Measurements from ENCODE around the gene ARPC1B. TPM values are rescaled to one million over a fixed set of nuclear protein-coding genes. Genes with fewer than 3 reads are reported as not detected.

ARPC1B gene
- total and polyA plus RNA-seq, 3 experiments from 2014 or later, result 238 to 821 (median 258) TPM

GRCh38 chr7:99359465-99360154, 14.9 kb upstream of the ARPC1B start:
- Mint-ChIP-seq H3K27me3 (no peaks in the 10 kb centered on the region), H3K4me3 (no peak overlapping the region), H3K27ac (peak overlapping the region in 2 of 8 donors; percentile 56 to 86), H3K9me3 (no peaks in the 10 kb centered on the region), H3K4me1 (no peaks in the 10 kb centered on the region), H3K36me3 (peaks cover 0 to 76% (median 12%) of the 10 kb centered on the region in 3 donors)
- H3K36me3 ChIP-seq (ENCODE audit: insufficient read depth, low read length), result peaks cover 57% of the 10 kb centered on the region
- no peak for DNase-seq
- H3K27ac ChIP-seq (ENCODE audit: low read depth, low read length), result no peak overlapping the region
- ChIA-PET POLR2A (interaction anchor here (0.9 kb wide), 1 partner anchor 9 kb away, joined by 4 read pairs; no protein-coding TSS in a partner anchor), CTCF (interaction anchor here (1.6 to 3.1 kb wide), 2 partner anchors 8 to 28 kb away, joined by 3 to 13 read pairs; no protein-coding TSS in a partner anchor)
- no peak overlapping the region for H3K4me3 ChIP-seq (ENCODE audit: low read length)
- no peaks in the 10 kb centered on the region for H3K9me3 ChIP-seq (ENCODE audit: low read length)
- no peaks in the 10 kb centered on the region for H3K27me3 ChIP-seq (ENCODE audit: insufficient read depth, low read length, poor library complexity, severe bottlenecking)
- no peaks in the 10 kb centered on the region for H3K4me1 ChIP-seq (ENCODE audit: insufficient read depth, low read length)

- ChIA-PET POLR2A (interaction anchor here (0.6 to 0.7 kb wide), 2 partner anchors 16 to 640 kb away, joined by 3 to 11 read pairs; no protein-coding TSS in a partner anchor), CTCF (interaction anchor here (1.5 to 2.1 kb wide), 3 partner anchors 13 to 46 kb away, joined by 3 to 7 read pairs (median 5); partner anchors contain the start of gene BUD31)
- Mint-ChIP-seq H3K27ac (peak overlapping the region in 4 of 8 donors; percentile 17 to 42 (median 24)), H3K27me3 (no peaks in the 10 kb centered on the region), H3K4me1 (peaks cover 0 to 2% (median 0%) of the 10 kb centered on the region in 3 donors), H3K4me3 (no peak overlapping the region), H3K36me3 (peaks cover 0 to 75% (median 15%) of the 10 kb centered on the region in 3 donors), H3K9me3 (no peaks in the 10 kb centered on the region)
- Histone ChIP-seq H3K27ac (ENCODE audit: low read depth, low read length) (no peak overlapping the region), H3K36me3 (ENCODE audit: insufficient read depth, low read length) (peaks cover 58% of the 10 kb centered on the region), H3K9me3 (ENCODE audit: low read length) (no peaks in the 10 kb centered on the region), H3K4me1 (ENCODE audit: insufficient read depth, low read length) (no peaks in the 10 kb centered on the region), H3K27me3 (ENCODE audit: insufficient read depth, low read length, poor library complexity, severe bottlenecking) (no peaks in the 10 kb centered on the region), H3K4me3 (ENCODE audit: low read length) (no peak overlapping the region)
- no peak for DNase-seq
Observed at GRCh38 chr7:99362801-99363200, 11.7 kb upstream of the ARPC1B start.

GRCh38 chr7:99363286-99363685, 11.2 kb upstream of the ARPC1B start:
- POLR2A ChIA-PET, result no interaction called here

GRCh38 chr7:99365318-99366141, 9.0 kb upstream of the ARPC1B start:
- Histone ChIP-seq H3K9me3 (ENCODE audit: low read length) (no peaks in the 10 kb centered on the region), H3K4me3 (ENCODE audit: low read length) (no peak overlapping the region), H3K4me1 (ENCODE audit: insufficient read depth, low read length) (no peaks in the 10 kb centered on the region), H3K36me3 (ENCODE audit: insufficient read depth, low read length) (peaks cover 41% of the 10 kb centered on the region), H3K27me3 (ENCODE audit: insufficient read depth, low read length, poor library complexity, severe bottlenecking) (no peaks in the 10 kb centered on the region), H3K27ac (ENCODE audit: low read depth, low read length) (no peak overlapping the region)
- Mint-ChIP-seq H3K4me3 (peak overlapping the region in 1 of 7 donors; percentile 20), H3K9me3 (no peaks in the 10 kb centered on the region), H3K27me3 (no peaks in the 10 kb centered on the region), H3K27ac (peak overlapping the region in 6 of 8 donors; percentile 29 to 74 (median 54)), H3K36me3 (peaks cover 0 to 59% (median 11%) of the 10 kb centered on the region in 3 donors), H3K4me1 (peaks cover 0 to 2% (median 0%) of the 10 kb centered on the region in 3 donors)
- POLR2A ChIA-PET, result interaction anchor here (1.2 kb wide), 1 partner anchor 43 kb away, joined by 5 read pairs; the partner anchor contains the start of gene BUD31
- CTCF ChIA-PET, result interaction anchor here (0.8 to 3.6 kb wide), 15 partner anchors 8 to 55 kb away, joined by 3 to 30 read pairs (median 4); partner anchors contain the start of genes ARPC1A, ARPC1B, BUD31 and PDAP1
- DNase-seq, result peak; percentile 49 to 75 (median 51)

More at GRCh38 chr7:99363286-99363685, 11.2 kb upstream of the ARPC1B start:
- no peaks in the 10 kb centered on the region for H3K27me3 ChIP-seq (ENCODE audit: insufficient read depth, low read length, poor library complexity, severe bottlenecking)
- Mint-ChIP-seq H3K4me3 (no peak overlapping the region), H3K36me3 (peaks cover 0 to 71% (median 11%) of the 10 kb centered on the region in 3 donors), H3K9me3 (no peaks in the 10 kb centered on the region), H3K4me1 (peaks cover 0 to 2% (median 0%) of the 10 kb centered on the region in 3 donors), H3K27ac (peak overlapping the region in 1 of 8 donors; percentile 42), H3K27me3 (no peaks in the 10 kb centered on the region)
- H3K27ac ChIP-seq (ENCODE audit: low read depth, low read length), result no peak overlapping the region
- DNase-seq, result no peak
- peaks cover 53% of the 10 kb centered on the region for H3K36me3 ChIP-seq (ENCODE audit: insufficient read depth, low read length)
- H3K4me3 ChIP-seq (ENCODE audit: low read length), result no peak overlapping the region
- CTCF ChIA-PET, result interaction anchor here (1.5 to 2.1 kb wide), 3 partner anchors 13 to 46 kb away, joined by 3 to 7 read pairs (median 5); partner anchors contain the start of gene BUD31
- H3K9me3 ChIP-seq (ENCODE audit: low read length), result no peaks in the 10 kb centered on the region
- no peaks in the 10 kb centered on the region for H3K4me1 ChIP-seq (ENCODE audit: insufficient read depth, low read length)

- POLR2A ChIA-PET, result interaction anchor here (1.2 kb wide), 1 partner anchor 42 kb away, joined by 5 read pairs; the partner anchor contains the start of gene BUD31
- Mint-ChIP-seq H3K36me3 (peaks cover 0 to 49% (median 8%) of the 10 kb centered on the region in 3 donors), H3K27ac (peak overlapping the region in 1 of 8 donors; percentile 78), H3K9me3 (no peaks in the 10 kb centered on the region), H3K4me3 (peak overlapping the region in 1 of 7 donors; percentile 42), H3K4me1 (peaks cover 0 to 2% (median 0%) of the 10 kb centered on the region in 3 donors), H3K27me3 (no peaks in the 10 kb centered on the region)
- no peaks in the 10 kb centered on the region for H3K9me3 ChIP-seq (ENCODE audit: low read length)
- no peaks in the 10 kb centered on the region for H3K27me3 ChIP-seq (ENCODE audit: insufficient read depth, low read length, poor library complexity, severe bottlenecking)
- no peak overlapping the region for H3K27ac ChIP-seq (ENCODE audit: low read depth, low read length)
- no peak for DNase-seq
- CTCF ChIA-PET, result interaction anchor here (0.8 to 3.6 kb wide), 2 partner anchors 13 to 21 kb away, joined by 3 to 30 read pairs; no protein-coding TSS in a partner anchor
- H3K36me3 ChIP-seq (ENCODE audit: insufficient read depth, low read length), result peaks cover 30% of the 10 kb centered on the region
- H3K4me3 ChIP-seq (ENCODE audit: low read length), result no peak overlapping the region
- H3K4me1 ChIP-seq (ENCODE audit: insufficient read depth, low read length), result no peaks in the 10 kb centered on the region
Observed at GRCh38 chr7:99366646-99367045, 7.9 kb upstream of the ARPC1B start.

GRCh38 chr7:99368750-99369389, 5.7 kb upstream of the ARPC1B start:
- Histone ChIP-seq H3K27me3 (ENCODE audit: insufficient read depth, low read length, poor library complexity, severe bottlenecking) (no peaks in the 10 kb centered on the region), H3K4me3 (ENCODE audit: low read length) (no peak overlapping the region), H3K4me1 (ENCODE audit: insufficient read depth, low read length) (no peaks in the 10 kb centered on the region), H3K27ac (ENCODE audit: low read depth, low read length) (peak overlapping the region; percentile 14), H3K36me3 (ENCODE audit: insufficient read depth, low read length) (peaks cover 15% of the 10 kb centered on the region), H3K9me3 (ENCODE audit: low read length) (no peaks in the 10 kb centered on the region)
- Mint-ChIP-seq H3K27ac (peak overlapping the region in 1 of 8 donors; percentile 50), H3K9me3 (no peaks in the 10 kb centered on the region), H3K4me3 (no peak overlapping the region), H3K36me3 (peaks cover 0 to 33% (median 8%) of the 10 kb centered on the region in 3 donors), H3K27me3 (no peaks in the 10 kb centered on the region), H3K4me1 (peaks cover 0 to 8% (median 7%) of the 10 kb centered on the region in 3 donors)
- ChIA-PET CTCF (interaction anchor here (1.3 to 2.1 kb wide), 4 partner anchors 15 to 40 kb away, joined by 3 to 4 read pairs (median 3); partner anchors contain the start of genes BUD31 and PDAP1), POLR2A (interaction anchor here (0.7 kb wide), 1 partner anchor 106 kb away, joined by 3 read pairs; no protein-coding TSS in a partner anchor)
- no peak for DNase-seq

- POLR2A ChIA-PET, result interaction anchor here (0.6 to 0.7 kb wide), 2 partner anchors 22 to 410 kb away, joined by 3 read pairs; no protein-coding TSS in a partner anchor
Observed at GRCh38 chr7:99369767-99370391, 4.7 kb upstream of the ARPC1B start.

More at GRCh38 chr7:99369767-99370391, 4.7 kb upstream of the ARPC1B start:
- DNase-seq, result no peak
- Histone ChIP-seq H3K4me1 (ENCODE audit: insufficient read depth, low read length) (no peaks in the 10 kb centered on the region), H3K36me3 (ENCODE audit: insufficient read depth, low read length) (peaks cover 7% of the 10 kb centered on the region), H3K27ac (ENCODE audit: low read depth, low read length) (no peak overlapping the region), H3K27me3 (ENCODE audit: insufficient read depth, low read length, poor library complexity, severe bottlenecking) (no peaks in the 10 kb centered on the region), H3K4me3 (ENCODE audit: low read length) (no peak overlapping the region), H3K9me3 (ENCODE audit: low read length) (no peaks in the 10 kb centered on the region)
- peaks cover 0 to 8% (median 7%) of the 10 kb centered on the region in 3 donors for H3K4me1 Mint-ChIP-seq
- H3K27ac Mint-ChIP-seq, result peak overlapping the region in 1 of 8 donors; percentile 15
- no peaks in the 10 kb centered on the region for H3K9me3 Mint-ChIP-seq
- CTCF ChIA-PET, result interaction anchor here (1.5 to 2.1 kb wide), 3 partner anchors 17 to 39 kb away, joined by 3 to 4 read pairs (median 3); partner anchors contain the start of genes BUD31 and PDAP1
- peaks cover 0 to 24% (median 6%) of the 10 kb centered on the region in 3 donors for H3K36me3 Mint-ChIP-seq
- no peak overlapping the region for H3K4me3 Mint-ChIP-seq
- no peaks in the 10 kb centered on the region for H3K27me3 Mint-ChIP-seq

Measured in CD8-positive, alpha-beta memory T cell (primary cell).